Mesendoderm (in vitro differentiated cells): ENCODE data around the gene NLK.

Experiments
- DNase-seq: peaks from one replicate; pipeline ENCODE4 v3.0.0; 2013
- H2AK5ac ChIP-seq: 2 replicates; pipeline ENCODE4 v1.6.1; 2013; ENCODE audit warnings: low read length, inconsistent platforms
- H2BK120ac ChIP-seq: 2 replicates; pipeline ENCODE4 v1.6.1; 2013; ENCODE audit warnings: low read depth, mild to moderate bottlenecking, low read length, moderate library complexity, mixed read lengths
- H2BK15ac ChIP-seq: replicated peaks from 2 replicates; pipeline ENCODE4 v1.6.1; 2013; ENCODE audit warnings: low read depth, mild to moderate bottlenecking, moderate library complexity
- H2BK5ac ChIP-seq: 2 replicates; pipeline ENCODE4 v1.6.1; 2013; ENCODE audit warnings: low read length, inconsistent platforms
- H3K18ac ChIP-seq: 2 replicates; pipeline ENCODE4 v1.6.1; 2013; ENCODE audit warnings: mild to moderate bottlenecking, low read length, mixed read lengths
- H3K23ac ChIP-seq: one replicate; pipeline ENCODE4 v1.6.1; 2013; ENCODE audit warnings: low read length
- H3K27ac ChIP-seq: 2 replicates; pipeline ENCODE4 v1.5.1; 2013; ENCODE audit warnings: low read depth, mild to moderate bottlenecking, inconsistent platforms, low read length, moderate library complexity
- H3K27me3 ChIP-seq: 2 replicates; pipeline ENCODE4 v1.6.1; 2013; ENCODE audit warnings: low read length, control low read depth, mild to moderate bottlenecking, inconsistent platforms; ENCODE audit not compliant: insufficient read depth, poor library complexity
- H3K36me3 ChIP-seq: 2 replicates; pipeline ENCODE4 v1.6.1; 2013; ENCODE audit warnings: low read length, inconsistent platforms; ENCODE audit not compliant: control insufficient read depth, insufficient read depth
- H3K4ac ChIP-seq: one replicate; pipeline ENCODE4 v1.6.1; 2013; ENCODE audit warnings: low read depth, mild to moderate bottlenecking, low read length, moderate library complexity
- H3K4me1 ChIP-seq: 2 replicates; pipeline ENCODE4 v1.6.1; 2013; ENCODE audit warnings: low read depth, low read length, inconsistent platforms; ENCODE audit not compliant: control insufficient read depth
- H3K4me2 ChIP-seq: 2 replicates; pipeline ENCODE4 v1.6.1; 2013; ENCODE audit warnings: low read length
- H3K4me3 ChIP-seq: 2 replicates; pipeline ENCODE4 v1.5.1; 2013; ENCODE audit warnings: mild to moderate bottlenecking, low read length
- H3K56ac ChIP-seq: one replicate; pipeline ENCODE4 v1.6.1; 2013; ENCODE audit warnings: low read length
- H3K79me1 ChIP-seq: 2 replicates; pipeline ENCODE4 v1.6.1; 2013; ENCODE audit warnings: low read length, inconsistent platforms
- H3K79me2 ChIP-seq: 2 replicates; pipeline ENCODE4 v1.6.1; 2013; ENCODE audit warnings: mild to moderate bottlenecking, low read length; ENCODE audit not compliant: control insufficient read depth, insufficient read depth
- H3K9ac ChIP-seq: 2 replicates; pipeline ENCODE4 v1.6.1; 2013; ENCODE audit warnings: low read length, inconsistent platforms
- H4K5ac ChIP-seq: one replicate; pipeline ENCODE4 v1.6.1; 2013; ENCODE audit warnings: low read length
- H4K8ac ChIP-seq: one replicate; pipeline ENCODE4 v1.6.1; 2013; ENCODE audit warnings: low read depth, mild to moderate bottlenecking, control low read depth, low read length, moderate library complexity
- WGBS: extraction: QIAGEN DNeasy Blood & Tissue Kit; methylation state at CpG from one replicate; pipeline ENCODE4 v1.1.7; 2013; ENCODE audit warnings: low lambda C conversion rate, missing lambda C conversion rate; ENCODE audit not compliant: insufficient coverage; ENCODE audit errors: extremely low coverage; 5-methylcytosine and 5-hydroxymethylcytosine counted together

Gene NLK

DNA sequence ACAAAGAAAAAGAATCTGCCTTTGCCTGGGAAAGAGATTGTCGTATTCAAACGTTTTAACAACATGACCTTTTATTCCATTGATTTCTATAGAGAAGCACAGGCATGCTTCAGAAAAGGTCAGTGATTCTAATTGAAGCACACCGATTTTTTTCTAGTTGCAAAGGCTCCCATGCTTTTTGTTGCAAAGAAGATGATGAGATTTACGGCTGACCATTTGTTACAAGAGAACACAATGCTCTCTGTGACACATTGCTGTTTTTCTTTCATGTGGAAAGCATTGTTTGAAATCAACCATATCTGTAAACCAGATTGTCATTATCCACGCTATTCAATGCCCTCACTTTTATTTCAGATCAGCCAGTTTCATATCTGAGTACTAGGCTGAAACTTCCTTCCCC lies 99.8 kb downstream of the NLK start:
- no peak overlapping the region for H3K23ac ChIP-seq
- no peak overlapping the region for H2BK15ac ChIP-seq
- no peak overlapping the region for H2BK120ac ChIP-seq
- H3K79me1 ChIP-seq = no peaks in the 10 kb centered on the region
- no peak overlapping the region for H3K18ac ChIP-seq
- H2BK5ac ChIP-seq = no peak overlapping the region
- no peak overlapping the region for H2AK5ac ChIP-seq
- no peaks in the 10 kb centered on the region for H3K36me3 ChIP-seq
- no peak overlapping the region for H3K27ac ChIP-seq
- no peak overlapping the region for H4K5ac ChIP-seq
- no peak overlapping the region for H4K8ac ChIP-seq
- no peak overlapping the region for H3K56ac ChIP-seq
- H3K79me2 ChIP-seq = no peaks in the 10 kb centered on the region
- WGBS = no CpG with 5 or more reads among the region's 5 CpGs
- no peak overlapping the region for H3K4me3 ChIP-seq
- no peaks in the 10 kb centered on the region for H3K4me1 ChIP-seq
- H3K9ac ChIP-seq = no peak overlapping the region
- no peak for DNase-seq
- H3K27me3 ChIP-seq = no peaks in the 10 kb centered on the region
- H3K4me2 ChIP-seq = no peak overlapping the region
- H3K4ac ChIP-seq = no peak overlapping the region

DNA sequence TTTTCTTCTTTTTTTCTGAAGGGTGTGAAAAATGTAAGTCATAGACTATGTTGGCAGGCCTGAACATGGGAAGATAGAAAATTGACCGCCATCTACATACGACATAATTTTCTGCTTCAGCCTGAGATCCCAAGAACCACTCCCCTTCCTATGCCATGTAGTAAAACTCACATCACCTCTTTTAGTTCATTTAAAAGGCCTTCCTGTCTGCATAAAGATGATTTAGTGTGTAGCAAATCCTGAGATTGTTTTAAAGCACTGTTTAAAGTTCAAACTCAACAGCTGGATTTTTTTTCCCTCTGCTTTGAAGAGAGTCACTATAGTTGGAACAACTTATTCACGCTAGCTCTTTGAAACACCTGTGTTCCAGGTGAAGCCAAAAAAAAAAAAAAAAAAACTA lies 101.5 kb downstream of the NLK start:
- Histone ChIP-seq H3K4me2 (no peak overlapping the region), H3K4ac (no peak overlapping the region), H3K27me3 (no peaks in the 10 kb centered on the region), H2BK120ac (no peak overlapping the region), H3K4me1 (no peaks in the 10 kb centered on the region), H4K5ac (no peak overlapping the region), H3K79me1 (no peaks in the 10 kb centered on the region), H3K18ac (no peak overlapping the region), H3K9ac (no peak overlapping the region), H3K4me3 (no peak overlapping the region), H3K27ac (no peak overlapping the region), H3K23ac (no peak overlapping the region), H4K8ac (no peak overlapping the region), H2AK5ac (no peak overlapping the region), H3K56ac (no peak overlapping the region), H2BK5ac (no peak overlapping the region), H3K36me3 (no peaks in the 10 kb centered on the region), H2BK15ac (no peak overlapping the region), H3K79me2 (no peaks in the 10 kb centered on the region)
- WGBS = no CpG with 5 or more reads among the region's 3 CpGs
- DNase-seq = no peak

DNA sequence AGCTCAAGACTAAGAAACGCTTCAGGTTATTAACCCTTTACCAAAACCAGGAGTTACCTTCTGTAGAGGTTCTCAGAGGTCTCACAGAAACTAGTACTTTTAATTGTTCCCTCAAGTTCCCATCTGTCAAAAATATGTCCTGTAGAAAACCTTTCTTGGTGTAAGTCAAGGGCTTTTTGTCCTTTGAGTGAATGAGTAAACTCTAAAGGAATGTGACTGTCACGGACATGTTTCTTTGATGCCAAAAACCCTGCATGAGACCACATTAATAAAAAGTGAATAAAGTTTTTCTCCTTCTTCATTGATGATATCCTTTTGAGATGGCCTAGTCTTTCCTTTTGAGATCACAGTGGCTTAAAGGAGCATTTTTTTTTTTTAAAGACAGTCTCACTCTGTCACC lies 102.9 kb downstream of the NLK start:
- no peak overlapping the region for H3K4me2 ChIP-seq
- no peak overlapping the region for H2BK15ac ChIP-seq
- H4K5ac ChIP-seq = no peak overlapping the region
- no CpG with 5 or more reads among the region's 2 CpGs for WGBS
- no peak overlapping the region for H3K4me3 ChIP-seq
- H3K4me1 ChIP-seq = no peaks in the 10 kb centered on the region
- no peak overlapping the region for H4K8ac ChIP-seq
- H3K18ac ChIP-seq = no peak overlapping the region
- H2AK5ac ChIP-seq = no peak overlapping the region
- no peaks in the 10 kb centered on the region for H3K36me3 ChIP-seq
- H3K4ac ChIP-seq = no peak overlapping the region
- no peaks in the 10 kb centered on the region for H3K79me2 ChIP-seq
- H3K56ac ChIP-seq = no peak overlapping the region
- H2BK120ac ChIP-seq = no peak overlapping the region
- no peaks in the 10 kb centered on the region for H3K27me3 ChIP-seq
- H3K27ac ChIP-seq = no peak overlapping the region
- H3K79me1 ChIP-seq = no peaks in the 10 kb centered on the region
- H3K9ac ChIP-seq = no peak overlapping the region
- H2BK5ac ChIP-seq = no peak overlapping the region
- peak; percentile 10 for DNase-seq
- H3K23ac ChIP-seq = no peak overlapping the region

DNA sequence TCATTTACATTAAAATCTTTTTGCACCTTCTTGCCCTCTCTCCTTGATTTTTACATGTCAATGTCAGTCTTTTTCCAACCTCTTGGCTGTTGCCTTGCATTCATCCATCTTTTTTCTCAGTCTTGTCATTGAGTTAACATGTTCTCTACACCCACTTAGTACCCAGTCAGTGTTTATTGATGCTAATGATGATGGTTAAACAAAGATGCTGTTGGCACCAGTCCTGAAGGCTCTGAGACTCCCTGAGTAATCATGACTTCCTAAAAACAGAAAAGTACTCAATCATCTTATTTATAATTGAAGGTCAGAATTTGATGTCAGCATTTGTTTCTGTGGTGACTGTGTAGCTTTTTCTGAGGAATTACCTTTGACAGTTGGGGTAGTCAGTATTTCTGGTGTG lies 104.5 kb downstream of the NLK start:
- Histone ChIP-seq H4K5ac (no peak overlapping the region), H3K4me3 (no peak overlapping the region), H3K79me1 (no peaks in the 10 kb centered on the region), H3K9ac (no peak overlapping the region), H3K27ac (no peak overlapping the region), H3K18ac (no peak overlapping the region), H2BK15ac (no peak overlapping the region), H3K27me3 (no peaks in the 10 kb centered on the region), H3K36me3 (no peaks in the 10 kb centered on the region), H3K56ac (no peak overlapping the region), H4K8ac (no peak overlapping the region), H3K79me2 (no peaks in the 10 kb centered on the region), H3K4ac (no peak overlapping the region), H2BK120ac (no peak overlapping the region), H3K4me2 (no peak overlapping the region), H2AK5ac (no peak overlapping the region), H3K4me1 (no peaks in the 10 kb centered on the region), H2BK5ac (no peak overlapping the region), H3K23ac (no peak overlapping the region)
- no peak for DNase-seq

DNA sequence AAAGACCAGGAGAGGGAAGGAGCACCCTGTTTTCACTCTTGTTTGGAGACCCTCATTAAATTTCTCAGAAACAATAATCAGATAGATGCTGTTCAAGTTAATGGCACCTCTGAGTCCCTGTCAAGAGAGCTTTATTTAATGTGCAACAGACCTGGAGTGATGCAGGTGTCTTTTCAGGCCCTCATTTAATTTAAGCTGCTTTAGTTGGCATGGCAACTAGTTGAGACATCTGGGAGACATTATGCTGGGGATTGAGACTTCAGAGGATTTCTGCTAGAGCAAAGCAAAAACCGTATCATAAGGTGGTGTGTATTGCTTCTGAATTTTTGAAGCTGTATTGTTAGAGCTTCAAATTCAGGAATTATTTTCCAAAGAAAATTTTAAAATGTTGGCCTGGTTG lies 108.5 kb downstream of the NLK start:
- Histone ChIP-seq H3K18ac (no peak overlapping the region), H3K4me1 (no peaks in the 10 kb centered on the region), H3K79me2 (no peaks in the 10 kb centered on the region), H3K27ac (no peak overlapping the region), H3K23ac (no peak overlapping the region), H2BK15ac (no peak overlapping the region), H3K36me3 (no peaks in the 10 kb centered on the region), H2AK5ac (no peak overlapping the region), H3K9ac (no peak overlapping the region), H4K5ac (no peak overlapping the region), H2BK5ac (no peak overlapping the region), H3K4me2 (no peak overlapping the region), H4K8ac (no peak overlapping the region), H3K27me3 (no peaks in the 10 kb centered on the region), H2BK120ac (no peak overlapping the region), H3K4ac (no peak overlapping the region), H3K4me3 (no peak overlapping the region), H3K79me1 (no peaks in the 10 kb centered on the region), H3K56ac (no peak overlapping the region)
- no CpG with 5 or more reads among the region's 1 CpG for WGBS
- DNase-seq = no peak

DNA sequence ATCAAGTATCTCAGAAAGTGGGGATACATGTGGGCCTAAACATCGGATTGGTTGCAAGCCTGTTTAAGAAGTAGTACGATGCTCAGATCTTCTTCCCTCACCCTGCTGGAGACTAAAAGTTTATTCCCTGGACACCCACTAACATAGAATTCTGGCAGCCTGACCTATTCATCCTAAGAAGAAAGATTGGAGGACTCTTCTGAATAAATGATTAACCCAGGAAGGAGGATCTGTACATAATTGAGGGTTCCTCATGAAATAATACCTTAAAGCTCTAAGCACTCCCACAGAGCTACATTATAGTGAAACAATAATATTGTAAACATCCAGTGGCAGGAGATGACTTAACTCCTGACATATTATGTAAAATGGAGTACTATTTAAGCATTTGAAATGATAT lies 111.7 kb downstream of the NLK start:
- no peaks in the 10 kb centered on the region for H3K79me2 ChIP-seq
- H3K27ac ChIP-seq = no peak overlapping the region
- no CpG with 5 or more reads among the region's 2 CpGs for WGBS
- no peak overlapping the region for H3K23ac ChIP-seq
- no peaks in the 10 kb centered on the region for H3K27me3 ChIP-seq
- no peaks in the 10 kb centered on the region for H3K4me1 ChIP-seq
- no peak overlapping the region for H3K9ac ChIP-seq
- no peak overlapping the region for H4K8ac ChIP-seq
- H3K18ac ChIP-seq = no peak overlapping the region
- no peak overlapping the region for H2AK5ac ChIP-seq
- no peak overlapping the region for H3K56ac ChIP-seq
- DNase-seq = no peak
- H3K79me1 ChIP-seq = no peaks in the 10 kb centered on the region
- H2BK15ac ChIP-seq = no peak overlapping the region
- H2BK5ac ChIP-seq = no peak overlapping the region
- H3K4me3 ChIP-seq = no peak overlapping the region
- no peaks in the 10 kb centered on the region for H3K36me3 ChIP-seq
- H2BK120ac ChIP-seq = no peak overlapping the region
- H4K5ac ChIP-seq = no peak overlapping the region
- H3K4me2 ChIP-seq = no peak overlapping the region
- H3K4ac ChIP-seq = no peak overlapping the region
